Fibroblast of pulmonary artery (primary cell): ENCODE results near the gene FLT1.

ENCODE experiments used
- DNase-seq: peaks from one replicate; pipeline ENCODE4 v3.0.0-alpha.2; 2010; ENCODE audit warnings: low read depth
- H3K4me3 ChIP-seq: replicated peaks from 2 replicates; pipeline ENCODE4 v1.5.1; 2011; ENCODE audit warnings: low read depth, mild to moderate bottlenecking, control low read depth, low read length, moderate library complexity
- TF ChIP-seq, protein P1 (sequence below): IDR thresholded peaks from 2 replicates; pipeline ENCODE4 v1.5.1; 2011; ENCODE audit warnings: mild to moderate bottlenecking, control low read depth, low read length, inconsistent platforms; ENCODE audit errors: missing control alignments

The FLT1 gene

DNA sequence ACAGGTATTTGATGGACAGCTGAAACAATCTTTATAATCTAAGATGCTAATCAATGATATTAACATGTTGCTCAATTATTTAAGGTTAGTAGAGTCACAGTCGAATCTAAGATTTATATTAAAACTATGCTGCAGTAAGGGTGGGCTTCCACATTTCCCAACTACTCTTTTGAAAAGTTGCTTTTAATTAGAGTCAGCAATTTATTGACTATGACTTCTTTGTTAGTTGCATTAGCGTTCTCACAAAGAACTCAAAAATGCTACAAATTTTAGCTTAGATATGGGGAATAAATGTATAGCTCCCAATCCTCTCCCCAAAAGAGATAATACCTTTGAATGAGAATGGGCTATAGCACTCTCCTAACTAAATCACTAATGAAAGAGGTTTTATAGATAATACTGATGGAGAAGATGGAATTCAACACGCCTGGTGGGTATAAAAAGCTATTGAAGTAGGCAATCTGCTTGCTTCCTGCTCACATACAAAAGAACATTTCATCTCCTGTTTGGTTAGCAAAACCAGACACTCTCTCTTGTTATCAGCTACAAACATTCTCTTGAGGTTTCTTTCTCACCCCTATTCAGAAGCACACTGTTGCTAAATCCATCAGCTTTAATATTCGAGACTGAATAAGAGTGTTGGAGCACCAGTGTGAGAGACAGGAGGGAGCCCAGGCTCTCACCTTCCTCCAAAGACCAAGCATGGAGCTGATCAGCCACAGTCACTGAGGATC lies 2.4 kb upstream of the FLT1 start:
- TF ChIP-seq, protein P1, sequence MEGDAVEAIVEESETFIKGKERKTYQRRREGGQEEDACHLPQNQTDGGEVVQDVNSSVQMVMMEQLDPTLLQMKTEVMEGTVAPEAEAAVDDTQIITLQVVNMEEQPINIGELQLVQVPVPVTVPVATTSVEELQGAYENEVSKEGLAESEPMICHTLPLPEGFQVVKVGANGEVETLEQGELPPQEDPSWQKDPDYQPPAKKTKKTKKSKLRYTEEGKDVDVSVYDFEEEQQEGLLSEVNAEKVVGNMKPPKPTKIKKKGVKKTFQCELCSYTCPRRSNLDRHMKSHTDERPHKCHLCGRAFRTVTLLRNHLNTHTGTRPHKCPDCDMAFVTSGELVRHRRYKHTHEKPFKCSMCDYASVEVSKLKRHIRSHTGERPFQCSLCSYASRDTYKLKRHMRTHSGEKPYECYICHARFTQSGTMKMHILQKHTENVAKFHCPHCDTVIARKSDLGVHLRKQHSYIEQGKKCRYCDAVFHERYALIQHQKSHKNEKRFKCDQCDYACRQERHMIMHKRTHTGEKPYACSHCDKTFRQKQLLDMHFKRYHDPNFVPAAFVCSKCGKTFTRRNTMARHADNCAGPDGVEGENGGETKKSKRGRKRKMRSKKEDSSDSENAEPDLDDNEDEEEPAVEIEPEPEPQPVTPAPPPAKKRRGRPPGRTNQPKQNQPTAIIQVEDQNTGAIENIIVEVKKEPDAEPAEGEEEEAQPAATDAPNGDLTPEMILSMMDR: no peak
- H3K4me3 ChIP-seq: no peak overlapping the region
- DNase-seq: no peak

DNA sequence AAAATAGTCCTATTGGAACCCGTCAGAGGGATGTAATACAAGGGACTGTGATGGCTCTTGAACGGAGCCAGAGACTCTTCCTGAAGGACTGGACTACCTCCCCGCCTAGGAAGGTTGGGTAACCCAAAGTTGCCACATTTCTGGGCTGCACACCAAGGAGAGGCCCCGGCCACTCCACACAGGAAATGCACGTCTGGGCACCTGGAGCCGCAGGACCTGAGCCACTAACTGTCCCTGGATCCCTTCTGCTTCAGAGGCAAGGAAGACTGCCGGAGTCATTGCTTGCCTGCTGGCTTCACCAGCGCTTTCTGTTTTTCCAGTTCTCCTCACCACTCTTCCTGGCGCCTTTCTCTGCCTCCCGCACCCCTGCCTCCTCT lies 1.2 kb upstream of the FLT1 start:
- peak; percentile 39 for DNase-seq
- H3K4me3 ChIP-seq: no peak overlapping the region
- TF ChIP-seq, protein P1: no peak

DNA sequence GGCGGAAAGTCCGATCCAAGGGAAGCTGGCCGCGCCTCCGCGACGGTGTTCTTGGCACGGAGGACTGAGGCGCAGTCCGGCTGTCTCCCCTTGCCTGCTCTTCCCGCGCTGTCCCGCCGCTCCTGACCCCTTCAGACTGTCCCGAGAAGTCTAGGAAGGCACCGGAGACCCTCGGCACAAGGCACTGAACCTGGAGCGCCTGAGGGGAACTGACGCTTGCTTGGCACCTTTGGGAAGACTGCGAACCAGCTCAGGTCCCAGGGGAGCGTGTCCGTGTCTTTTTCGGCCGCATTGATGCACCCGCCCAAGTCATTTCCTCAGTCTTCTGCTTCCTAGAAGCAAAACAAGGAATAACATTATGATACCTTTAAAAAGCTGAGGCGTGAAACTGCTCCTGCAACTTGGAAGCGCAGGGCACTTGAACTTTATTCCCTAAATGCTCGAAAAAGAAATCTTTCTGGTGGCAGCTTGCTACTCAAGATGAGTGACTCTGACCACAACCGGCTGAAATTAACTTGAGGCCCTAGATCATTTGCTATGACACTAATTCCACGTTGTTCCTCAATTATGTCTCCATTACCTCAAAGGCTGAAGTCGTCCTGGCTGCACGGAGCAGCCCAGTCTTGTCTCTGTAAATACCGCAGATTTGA lies 735 bp upstream of the FLT1 start:
- no peak for DNase-seq
- peak overlapping the region; percentile 66 for H3K4me3 ChIP-seq
- TF ChIP-seq, protein P1: no peak

DNA sequence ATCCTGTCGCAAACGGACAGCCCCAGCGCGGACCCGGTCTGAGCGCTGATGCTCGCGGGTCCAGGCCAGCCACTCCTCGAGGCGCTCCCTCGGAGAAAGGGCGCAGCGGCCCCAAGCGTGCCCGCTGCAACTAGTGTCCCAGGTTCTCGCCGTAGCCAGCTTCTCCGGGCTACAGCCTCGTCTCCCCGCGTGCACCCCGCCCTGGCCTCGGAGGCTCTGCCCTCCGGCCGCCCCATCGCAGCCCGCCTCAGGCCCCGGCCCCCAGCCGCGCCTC lies 487 bp downstream of the FLT1 start:
- TF ChIP-seq, protein P1: no peak
- DNase-seq: peak; percentile 37
- peak overlapping the region; percentile 66 for H3K4me3 ChIP-seq

DNA sequence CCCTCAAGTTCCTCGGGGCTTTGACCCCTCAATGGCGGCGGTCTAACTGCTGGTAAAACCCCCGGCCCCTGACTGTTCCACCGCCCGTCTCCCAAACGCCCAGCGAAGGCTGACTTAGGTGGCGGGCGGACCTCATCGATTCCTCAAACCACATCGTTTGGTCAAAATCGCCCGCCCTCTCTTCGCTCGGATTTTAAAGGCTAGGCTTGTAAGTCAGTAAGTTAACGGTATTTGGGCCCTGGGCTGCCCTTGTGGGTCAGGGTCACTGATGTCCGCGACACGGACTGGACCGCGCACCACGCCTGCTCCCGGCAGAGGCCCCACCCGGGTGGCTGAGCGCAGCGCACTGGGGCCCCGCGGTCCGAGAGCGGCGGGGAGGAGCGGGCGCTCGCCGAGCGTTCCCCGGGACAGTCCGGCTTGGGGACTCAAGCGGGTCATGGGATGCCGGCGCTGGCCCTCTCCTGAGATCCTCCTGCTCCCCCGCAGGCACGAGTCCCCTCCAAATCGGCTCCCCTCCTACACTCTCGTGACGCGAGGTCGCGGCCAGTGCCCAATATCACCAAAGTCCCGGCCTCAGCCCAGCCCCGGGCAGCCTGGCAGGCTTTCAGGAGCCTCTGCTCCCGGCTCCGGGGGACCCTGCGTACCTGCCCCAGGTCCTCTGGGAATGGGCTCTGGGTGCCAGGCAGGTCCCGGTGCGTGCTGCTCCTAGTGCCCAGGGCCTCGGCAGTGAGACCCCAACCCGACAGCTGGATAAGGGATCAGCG lies 1.0 kb downstream of the FLT1 start:
- TF ChIP-seq, protein P1: no peak
- peak overlapping the region; percentile 66 for H3K4me3 ChIP-seq
- DNase-seq: no peak

DNA sequence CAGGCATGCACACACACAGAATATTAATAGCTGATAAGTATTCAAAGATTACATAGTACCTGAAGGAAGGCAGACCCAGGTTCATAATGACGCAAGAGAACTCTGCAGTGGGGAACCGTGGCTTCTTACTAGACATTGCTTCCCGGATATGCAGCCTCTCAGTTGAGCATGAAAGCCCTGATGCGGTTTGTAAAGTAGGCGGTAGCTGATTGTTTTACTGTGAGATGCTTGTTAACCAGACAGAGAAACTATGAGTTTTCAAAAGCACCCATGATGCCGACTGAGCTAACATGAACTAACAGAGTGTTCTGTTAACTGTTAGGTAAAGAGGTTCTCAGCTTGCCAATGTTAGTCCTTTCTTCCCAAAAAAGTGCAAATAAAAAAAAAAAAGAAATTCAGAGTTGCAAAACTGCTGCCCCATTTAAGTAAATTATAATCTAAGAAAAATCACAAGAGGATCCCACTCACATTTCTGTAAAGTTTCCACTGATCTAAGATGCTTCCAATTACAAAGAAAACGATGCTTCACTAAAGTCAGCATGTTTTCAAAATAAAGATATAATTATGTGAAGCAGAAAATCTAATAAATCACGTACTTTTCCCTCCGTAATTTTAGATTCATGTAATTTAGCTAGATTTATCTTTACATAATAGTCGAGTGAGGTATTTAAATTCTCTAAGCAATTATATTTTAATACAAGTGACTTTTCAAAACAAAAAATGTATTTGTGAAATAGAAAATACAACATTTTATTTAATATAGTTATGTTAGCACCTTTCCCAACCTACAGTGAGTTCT lies 2.2 kb downstream of the FLT1 start:
- TF ChIP-seq, protein P1: no peak
- peak overlapping the region; percentile 66 for H3K4me3 ChIP-seq
- no peak for DNase-seq
